Activated CD4-positive, alpha-beta memory T cell treated with anti-CD3 and anti-CD28 coated beads, Interleukin-2, amount 10 ng/mL, durations not matched to agents 7 days and 5 days (primary cell): Measurements from ENCODE around the gene SOCS1. TPM values are rescaled to one million over a fixed set of nuclear protein-coding genes. Genes with fewer than 3 reads are reported as not detected.

Experiments
- CTCF ChIA-PET: fragments of 350-600 bp; sonication (Branson Sonifier 250); formaldehyde crosslinking; loops from one replicate; lab custom pipeline; 2021; ENCODE audit warnings: antibody characterized with exemption, inconsistent platforms; lab: Charles Lee
- POLR2A ChIA-PET: fragments of 350-600 bp; sonication (Branson Sonifier 250); formaldehyde crosslinking; loops from one replicate; lab custom pipeline; 2021; ENCODE audit warnings: antibody characterized with exemption; lab: Charles Lee
- DNase-seq: peaks from one replicate; pipeline ENCODE4 v3.0.0-alpha.2; 2020
- H3K27ac Mint-ChIP-seq: one replicate; pipeline ENCODE4 v1.8.0; 2021; ENCODE audit warnings: mild to moderate bottlenecking, mixed read lengths
- H3K27me3 Mint-ChIP-seq: one replicate; pipeline ENCODE4 v1.8.0; 2021; ENCODE audit warnings: mixed read lengths
- H3K36me3 Mint-ChIP-seq: one replicate; pipeline ENCODE4 v1.8.0; 2021; ENCODE audit warnings: low read depth, mixed read lengths
- H3K4me1 Mint-ChIP-seq: one replicate; pipeline ENCODE4 v1.8.0; 2021; ENCODE audit warnings: mixed read lengths
- H3K4me3 Mint-ChIP-seq: one replicate; pipeline ENCODE4 v1.8.0; 2021; ENCODE audit warnings: mild to moderate bottlenecking, mixed read lengths
- H3K9me3 Mint-ChIP-seq: one replicate; pipeline ENCODE4 v1.8.0; 2021; ENCODE audit warnings: mixed read lengths
- total RNA-seq, 2 experiments: library from RNA; stranded (reverse); gene quantifications; one replicate each; pipeline ENCODE4 v1.2.3, GENCODE V29; 2021

The SOCS1 gene
- total RNA-seq, 2 experiments from 2014 or later, result 136 to 142 TPM

GRCh38 chr16:11254913-11255736, 879 bp downstream of the SOCS1 start:
- peaks cover 6% of the 10 kb centered on the region for H3K27me3 Mint-ChIP-seq
- peaks cover 56% of the 10 kb centered on the region for H3K36me3 Mint-ChIP-seq
- H3K27ac Mint-ChIP-seq, result peak overlapping the region; percentile 92
- H3K4me1 Mint-ChIP-seq, result peaks cover 57% of the 10 kb centered on the region
- peak overlapping the region; percentile 92 for H3K4me3 Mint-ChIP-seq
- peak; percentile 68 for DNase-seq
- ChIA-PET POLR2A (interaction anchor here (0.8 to 10.1 kb wide), 58 partner anchors 8 to 542 kb away, joined by 3 to 309 read pairs (median 6); partner anchors contain the start of gene CIITA), CTCF (interaction anchor here (0.6 to 8.0 kb wide), 45 partner anchors 9 to 331 kb away, joined by 3 to 233 read pairs (median 5); no protein-coding TSS in a partner anchor)
- no peaks in the 10 kb centered on the region for H3K9me3 Mint-ChIP-seq

GRCh38 chr16:11253995-11254912, 1.8 kb downstream of the SOCS1 start:
- Mint-ChIP-seq H3K27ac (peak overlapping the region; percentile 92), H3K4me1 (peaks cover 56% of the 10 kb centered on the region), H3K4me3 (peak overlapping the region; percentile 92), H3K36me3 (peaks cover 63% of the 10 kb centered on the region), H3K27me3 (no peaks in the 10 kb centered on the region), H3K9me3 (no peaks in the 10 kb centered on the region)
- POLR2A ChIA-PET, result interaction anchor here (0.7 to 10.1 kb wide), 41 partner anchors 8 to 544 kb away, joined by 3 to 309 read pairs (median 6); no protein-coding TSS in a partner anchor
- peak; percentile 39 for DNase-seq
- CTCF ChIA-PET, result interaction anchor here (0.6 to 8.0 kb wide), 29 partner anchors 8 to 332 kb away, joined by 3 to 233 read pairs (median 5); no protein-coding TSS in a partner anchor

- Mint-ChIP-seq H3K4me1 (peaks cover 54% of the 10 kb centered on the region), H3K27me3 (no peaks in the 10 kb centered on the region), H3K27ac (peak overlapping the region; percentile 92), H3K36me3 (peaks cover 69% of the 10 kb centered on the region), H3K4me3 (peak overlapping the region; percentile 92), H3K9me3 (no peaks in the 10 kb centered on the region)
- CTCF ChIA-PET, result interaction anchor here (0.9 to 8.0 kb wide), 20 partner anchors 10 to 295 kb away, joined by 3 to 233 read pairs (median 8); no protein-coding TSS in a partner anchor
- POLR2A ChIA-PET, result interaction anchor here (0.7 to 10.1 kb wide), 42 partner anchors 15 to 545 kb away, joined by 3 to 309 read pairs (median 8); no protein-coding TSS in a partner anchor
- peak; percentile 72 for DNase-seq
Measured at GRCh38 chr16:11253009-11253994, 2.7 kb downstream of the SOCS1 start.

GRCh38 chr16:11252482-11252931, 3.5 kb downstream of the SOCS1 start:
- Mint-ChIP-seq H3K36me3 (peaks cover 74% of the 10 kb centered on the region), H3K27ac (peak overlapping the region; percentile 92), H3K9me3 (no peaks in the 10 kb centered on the region), H3K4me1 (peaks cover 55% of the 10 kb centered on the region), H3K27me3 (no peaks in the 10 kb centered on the region), H3K4me3 (peak overlapping the region; percentile 92)
- ChIA-PET POLR2A (interaction anchor here (0.7 to 10.1 kb wide), 34 partner anchors 16 to 302 kb away, joined by 3 to 309 read pairs (median 4); no protein-coding TSS in a partner anchor), CTCF (interaction anchor here (0.8 to 6.6 kb wide), 18 partner anchors 12 to 292 kb away, joined by 3 to 50 read pairs (median 6); no protein-coding TSS in a partner anchor)
- peak; percentile 34 for DNase-seq

GRCh38 chr16:11251525-11252481, 4.2 kb downstream of the SOCS1 start:
- H3K27me3 Mint-ChIP-seq, result no peaks in the 10 kb centered on the region
- DNase-seq, result peak; percentile 84
- peaks cover 54% of the 10 kb centered on the region for H3K4me1 Mint-ChIP-seq
- H3K9me3 Mint-ChIP-seq, result no peaks in the 10 kb centered on the region
- H3K4me3 Mint-ChIP-seq, result peak overlapping the region; percentile 92
- H3K36me3 Mint-ChIP-seq, result peaks cover 75% of the 10 kb centered on the region
- ChIA-PET CTCF (interaction anchor here (0.8 to 6.6 kb wide), 18 partner anchors 11 to 291 kb away, joined by 3 to 50 read pairs (median 6); no protein-coding TSS in a partner anchor), POLR2A (interaction anchor here (0.7 to 10.1 kb wide), 35 partner anchors 15 to 301 kb away, joined by 3 to 309 read pairs (median 4); no protein-coding TSS in a partner anchor)
- peak overlapping the region; percentile 92 for H3K27ac Mint-ChIP-seq

- DNase-seq, result no peak
- H3K27me3 Mint-ChIP-seq, result no peaks in the 10 kb centered on the region
- H3K27ac Mint-ChIP-seq, result peak overlapping the region; percentile 92
- H3K4me1 Mint-ChIP-seq, result peaks cover 60% of the 10 kb centered on the region
- ChIA-PET CTCF (interaction anchor here (1.5 to 6.6 kb wide), 7 partner anchors 44 to 287 kb away, joined by 4 to 50 read pairs (median 6); no protein-coding TSS in a partner anchor), POLR2A (interaction anchor here (1.0 to 10.1 kb wide), 14 partner anchors 15 to 282 kb away, joined by 3 to 309 read pairs (median 10); no protein-coding TSS in a partner anchor)
- H3K36me3 Mint-ChIP-seq, result peaks cover 74% of the 10 kb centered on the region
- no peak overlapping the region for H3K4me3 Mint-ChIP-seq
- H3K9me3 Mint-ChIP-seq, result no peaks in the 10 kb centered on the region
Measured at GRCh38 chr16:11250786-11251524, 5.0 kb downstream of the SOCS1 start.

GRCh38 chr16:11250091-11250785, 5.8 kb downstream of the SOCS1 start:
- ChIA-PET POLR2A (interaction anchor here (2.5 to 10.1 kb wide), 4 partner anchors 14 to 267 kb away, joined by 6 to 302 read pairs (median 38); no protein-coding TSS in a partner anchor), CTCF (interaction anchor here (0.6 kb wide), 1 partner anchor 44 kb away, joined by 3 read pairs; no protein-coding TSS in a partner anchor)
- Mint-ChIP-seq H3K9me3 (no peaks in the 10 kb centered on the region), H3K36me3 (peaks cover 72% of the 10 kb centered on the region), H3K4me3 (no peak overlapping the region), H3K27me3 (no peaks in the 10 kb centered on the region), H3K4me1 (peaks cover 67% of the 10 kb centered on the region), H3K27ac (peak overlapping the region; percentile 32)
- DNase-seq, result peak; percentile 37

GRCh38 chr16:11249233-11250061, 6.6 kb downstream of the SOCS1 start:
- ChIA-PET CTCF (interaction anchor here (0.6 kb wide), 1 partner anchor 45 kb away, joined by 3 read pairs; no protein-coding TSS in a partner anchor), POLR2A (interaction anchor here (2.5 to 10.1 kb wide), 2 partner anchors 13 to 144 kb away, joined by 6 to 302 read pairs; no protein-coding TSS in a partner anchor)
- no peak overlapping the region for H3K4me3 Mint-ChIP-seq

More at GRCh38 chr16:11249233-11250061, 6.6 kb downstream of the SOCS1 start:
- peak overlapping the region; percentile 32 for H3K27ac Mint-ChIP-seq
- H3K36me3 Mint-ChIP-seq, result peaks cover 64% of the 10 kb centered on the region
- H3K4me1 Mint-ChIP-seq, result peaks cover 71% of the 10 kb centered on the region
- peak; percentile 25 for DNase-seq
- no peaks in the 10 kb centered on the region for H3K9me3 Mint-ChIP-seq
- H3K27me3 Mint-ChIP-seq, result no peaks in the 10 kb centered on the region
